Lower leg skin (tissue), 3 donors: ENCODE results near the gene NEK4.

Experiments
- POLR2A ChIP-seq, 2 donors: fragments of 450-650 bp; IDR thresholded peaks; one replicate each; pipeline ENCODE4 v1.6.1; 2016 to 2017; ENCODE audit warnings: antibody characterized with exemption in 2 of 2, mild to moderate bottlenecking in 1 of 2, moderate library complexity in 1 of 2
- TF ChIP-seq, protein P1 (sequence below), 3 donors: fragments of 450-650 bp; IDR thresholded peaks; one replicate each; pipeline ENCODE4 v1.5.1; 2016; ENCODE audit warnings: antibody characterized with exemption in 3 of 3, mild to moderate bottlenecking in 3 of 3, moderate library complexity in 2 of 3

DNA sequence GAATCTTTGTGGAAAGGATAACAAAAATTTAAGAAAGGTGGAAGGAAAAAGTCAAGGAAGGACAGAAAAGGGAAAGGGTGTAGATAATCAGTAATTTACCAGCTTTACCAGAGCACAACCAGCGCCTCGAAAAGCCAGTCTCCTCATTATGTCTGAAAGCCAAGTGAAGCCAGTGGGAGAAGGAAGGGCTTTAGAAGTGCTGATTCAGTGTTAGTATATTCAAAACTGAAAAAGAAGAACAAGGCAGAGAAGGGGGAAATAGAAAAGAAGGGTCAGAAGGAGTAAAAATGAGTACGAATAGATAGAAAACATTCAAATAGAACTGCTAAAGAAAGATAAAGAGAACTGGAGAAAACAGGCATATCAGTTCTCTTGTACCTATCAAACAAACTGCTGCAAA is 89.1 kb downstream of the NEK4 start:
- TF ChIP-seq, protein P1, sequence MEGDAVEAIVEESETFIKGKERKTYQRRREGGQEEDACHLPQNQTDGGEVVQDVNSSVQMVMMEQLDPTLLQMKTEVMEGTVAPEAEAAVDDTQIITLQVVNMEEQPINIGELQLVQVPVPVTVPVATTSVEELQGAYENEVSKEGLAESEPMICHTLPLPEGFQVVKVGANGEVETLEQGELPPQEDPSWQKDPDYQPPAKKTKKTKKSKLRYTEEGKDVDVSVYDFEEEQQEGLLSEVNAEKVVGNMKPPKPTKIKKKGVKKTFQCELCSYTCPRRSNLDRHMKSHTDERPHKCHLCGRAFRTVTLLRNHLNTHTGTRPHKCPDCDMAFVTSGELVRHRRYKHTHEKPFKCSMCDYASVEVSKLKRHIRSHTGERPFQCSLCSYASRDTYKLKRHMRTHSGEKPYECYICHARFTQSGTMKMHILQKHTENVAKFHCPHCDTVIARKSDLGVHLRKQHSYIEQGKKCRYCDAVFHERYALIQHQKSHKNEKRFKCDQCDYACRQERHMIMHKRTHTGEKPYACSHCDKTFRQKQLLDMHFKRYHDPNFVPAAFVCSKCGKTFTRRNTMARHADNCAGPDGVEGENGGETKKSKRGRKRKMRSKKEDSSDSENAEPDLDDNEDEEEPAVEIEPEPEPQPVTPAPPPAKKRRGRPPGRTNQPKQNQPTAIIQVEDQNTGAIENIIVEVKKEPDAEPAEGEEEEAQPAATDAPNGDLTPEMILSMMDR (IDR thresholded peaks at IDR 0.05): no peak
- TF ChIP-seq POLR2A (IDR thresholded peaks at IDR 0.05): no peak
